ENCODE data around the gene SCYGR4.

GRCh38 chr2:227615181-227615580, 2.1 kb upstream of the SCYGR4 start:
- TF ChIP-seq CTBP1 (IDR thresholded peaks at IDR 0.05; ENCODE audit: borderline replicate concordance) = no peak
- TF ChIP-seq SP1 (IDR thresholded peaks at IDR 0.05) = no peak
- no peak for TF ChIP-seq PKNOX1 (IDR thresholded peaks at IDR 0.05)
- TF ChIP-seq NFRKB (IDR thresholded peaks at IDR 0.05) = no peak
- no peak for TF ChIP-seq ARNT (IDR thresholded peaks at IDR 0.05)
- TF ChIP-seq ELF4 (IDR thresholded peaks at IDR 0.05) = no peak
- TF ChIP-seq SUZ12 (IDR thresholded peaks at IDR 0.05) = no peak
- no peak for TF ChIP-seq BHLHE40 (IDR thresholded peaks at IDR 0.05; ENCODE audit: borderline replicate concordance)
- no peak for TF ChIP-seq HDGF (IDR thresholded peaks at IDR 0.05; ENCODE audit: borderline replicate concordance)
- TF ChIP-seq TARDBP (IDR thresholded peaks at IDR 0.05) = no peak
- no peak for TF ChIP-seq FOXA1 (IDR thresholded peaks at IDR 0.05)
- TF ChIP-seq ZNF384 (IDR thresholded peaks at IDR 0.05) = no peak

Data from HEK293T (cell line).